OCI-M1 (cell line): ENCODE data around the gene OR2Y1.
A peak's percentile ranks its signal among the peaks of the same experiment; 100 is the strongest.
"Not testable (repeated sequence)": the region's sequence is repeated elsewhere in the genome, so short reads cannot be mapped to it uniquely, and the experiment has no call there.

Experiments used
- DNase-seq: peaks from one replicate; lab custom pipeline; 2025; lab: John Stamatoyannopoulos, UW

Gene OR2Y1

DNA sequence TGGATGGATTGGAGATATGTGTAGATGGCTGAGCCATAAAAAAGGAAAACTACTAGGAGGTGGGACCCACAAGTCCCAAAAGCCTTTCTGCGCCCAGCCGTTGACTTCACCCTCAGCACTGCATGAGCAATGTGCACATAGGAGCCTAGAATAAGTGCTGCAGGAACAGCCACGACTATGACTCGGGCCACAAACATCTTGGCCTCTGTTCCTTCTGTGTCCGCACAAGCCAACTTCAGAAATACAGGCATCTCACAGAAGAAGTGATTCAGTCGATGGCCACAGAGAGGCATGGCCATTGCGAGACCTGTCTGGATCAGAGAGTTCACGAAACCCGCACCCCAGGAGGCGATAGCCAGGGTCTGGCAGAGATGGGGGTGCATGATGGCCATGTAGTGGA is 587 bp downstream of the OR2Y1 start:
- no peak for DNase-seq

DNA sequence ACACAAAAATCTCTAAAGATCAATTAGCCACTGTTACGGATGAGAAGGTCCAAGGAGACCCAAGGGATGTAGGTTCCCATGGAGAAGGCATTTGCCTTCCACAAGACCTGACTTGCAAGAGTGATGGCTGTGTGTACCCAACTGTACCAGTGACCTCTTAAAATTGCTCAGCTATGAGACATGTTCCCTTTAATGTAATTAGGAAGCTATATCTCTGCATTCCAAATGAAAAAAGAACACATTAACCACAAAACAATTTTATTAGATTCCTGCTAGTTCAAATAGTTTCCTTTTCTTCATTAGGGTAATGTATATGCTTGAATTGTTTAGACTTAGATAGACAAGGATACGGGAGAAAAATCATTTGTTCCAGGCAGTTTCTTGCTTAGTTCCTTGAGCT is 3.3 kb downstream of the OR2Y1 start:
- DNase-seq: no peak

DNA sequence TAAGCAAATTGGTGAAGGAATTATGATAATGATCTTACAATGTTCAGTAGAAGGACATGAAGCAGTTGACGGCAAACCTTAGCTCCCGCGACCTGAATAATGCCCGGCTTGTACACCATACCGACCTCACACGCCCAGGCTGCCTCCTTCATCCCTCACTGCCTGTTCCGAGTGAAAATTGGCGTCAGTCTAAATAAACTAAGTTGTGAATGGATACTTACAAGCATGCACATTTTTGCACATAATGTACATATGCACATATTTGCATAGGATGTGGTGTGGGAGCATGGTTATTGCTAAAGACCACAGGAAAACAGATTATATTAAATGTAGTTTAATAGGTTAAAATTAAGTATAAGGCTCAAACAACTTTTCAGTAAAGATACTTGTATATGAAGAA is 14.9 kb downstream of the OR2Y1 start:
- no peak for DNase-seq

DNA sequence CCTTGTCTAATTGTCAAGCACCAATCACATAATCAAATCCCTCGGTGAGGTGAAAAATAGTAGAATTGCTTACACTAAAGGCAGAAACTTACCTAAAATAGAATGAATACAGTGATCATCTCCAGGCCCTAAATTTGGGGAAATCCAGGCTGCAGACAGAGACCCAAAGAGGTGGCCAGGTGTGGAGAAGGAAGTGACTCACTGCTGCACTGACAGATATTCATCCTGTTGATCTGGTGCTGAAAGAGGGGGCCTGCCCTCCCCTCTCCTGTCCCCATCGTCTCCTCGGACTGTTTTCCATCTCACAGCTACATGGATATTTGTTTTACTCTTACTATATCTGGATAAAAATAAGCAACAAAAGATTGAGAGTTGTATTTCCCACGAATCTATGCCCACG is 15.9 kb downstream of the OR2Y1 start:
- DNase-seq: no peak

DNA sequence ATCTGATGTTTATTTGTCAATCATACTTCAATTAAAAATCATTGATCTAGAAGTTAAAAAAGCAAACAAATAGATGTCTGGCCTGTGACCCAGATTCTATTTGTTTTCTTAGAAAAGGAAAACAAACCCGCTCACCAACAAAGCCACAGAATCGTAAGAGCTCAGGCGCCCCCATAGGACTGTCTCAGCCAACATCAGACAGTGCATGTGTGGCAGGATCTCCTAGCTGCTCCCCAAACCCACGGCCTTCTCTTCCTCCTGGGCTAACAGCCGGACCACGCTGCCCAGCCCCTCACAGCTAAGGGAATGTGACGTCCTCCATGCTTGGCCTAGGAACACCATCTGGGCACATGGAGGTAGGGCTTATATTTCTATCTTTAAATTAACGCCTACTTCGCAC is 19.4 kb downstream of the OR2Y1 start:
- no peak for DNase-seq

DNA sequence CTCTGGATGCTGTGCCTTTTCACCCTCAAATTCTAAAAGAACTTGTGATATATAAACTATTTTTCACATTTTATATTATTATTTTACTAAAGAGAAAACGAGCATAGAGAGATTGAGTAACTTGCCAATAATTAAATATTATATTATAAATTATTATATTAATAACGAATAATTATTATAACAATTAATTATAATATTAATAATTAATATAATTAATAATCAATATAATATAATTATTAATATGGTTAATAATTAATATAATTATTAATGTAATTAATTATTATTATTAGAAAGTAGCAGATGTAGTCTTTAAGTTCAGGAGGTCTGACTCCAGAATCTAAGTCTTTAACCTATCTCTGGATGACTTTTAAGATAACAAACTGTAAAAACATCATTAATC is 20.1 kb downstream of the OR2Y1 start:
- DNase-seq: no peak

DNA sequence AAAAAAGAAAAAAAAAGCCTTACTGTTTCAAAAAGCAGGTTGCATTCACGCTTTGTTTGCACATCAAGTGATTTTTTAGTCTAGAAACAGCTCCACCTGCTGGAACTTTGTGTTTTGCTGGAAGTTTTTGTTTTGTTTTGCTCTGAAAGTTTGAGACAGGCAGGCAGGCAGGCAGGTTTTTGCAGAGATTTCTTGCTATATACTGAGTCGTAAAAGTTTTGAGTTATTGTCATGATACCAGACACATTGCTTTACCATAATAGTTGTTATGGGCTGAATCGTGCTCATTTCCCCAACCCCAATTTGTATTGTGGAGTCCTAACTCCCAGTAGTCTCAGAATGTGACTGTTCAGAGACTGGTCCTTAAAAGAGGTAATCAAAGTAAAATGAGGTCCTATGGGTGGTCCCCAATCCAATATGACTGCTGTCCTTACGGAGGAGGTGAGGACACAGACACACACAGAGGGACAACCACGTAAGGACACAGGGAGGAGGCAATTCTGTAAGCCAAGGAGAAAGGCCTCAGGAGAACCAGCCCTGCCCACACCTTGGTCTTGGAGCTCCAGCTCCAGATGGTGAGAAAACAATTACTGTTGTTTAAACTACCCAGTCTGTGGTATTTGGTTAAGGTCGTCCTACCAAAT is 20.9 kb downstream of the OR2Y1 start:
- DNase-seq: peak; percentile 79

DNA sequence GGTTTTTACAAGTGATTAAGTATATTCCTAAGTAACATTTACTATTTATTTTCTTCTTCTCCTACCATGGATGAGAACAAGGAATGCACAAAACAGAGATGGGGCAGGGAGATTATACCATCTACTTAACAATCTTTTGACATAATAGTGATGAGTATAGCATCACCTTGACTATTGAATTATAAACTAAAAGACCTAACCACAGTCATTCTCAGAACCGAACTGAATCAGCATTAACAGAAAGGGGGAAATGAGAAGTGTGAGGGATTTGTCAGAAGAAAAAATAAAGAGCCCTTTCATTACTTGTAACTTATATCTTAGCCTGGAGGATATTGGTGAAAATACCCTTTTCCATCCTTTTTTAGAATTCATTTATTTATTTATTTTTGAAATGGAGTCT is 21.9 kb downstream of the OR2Y1 start:
- DNase-seq: no peak

DNA sequence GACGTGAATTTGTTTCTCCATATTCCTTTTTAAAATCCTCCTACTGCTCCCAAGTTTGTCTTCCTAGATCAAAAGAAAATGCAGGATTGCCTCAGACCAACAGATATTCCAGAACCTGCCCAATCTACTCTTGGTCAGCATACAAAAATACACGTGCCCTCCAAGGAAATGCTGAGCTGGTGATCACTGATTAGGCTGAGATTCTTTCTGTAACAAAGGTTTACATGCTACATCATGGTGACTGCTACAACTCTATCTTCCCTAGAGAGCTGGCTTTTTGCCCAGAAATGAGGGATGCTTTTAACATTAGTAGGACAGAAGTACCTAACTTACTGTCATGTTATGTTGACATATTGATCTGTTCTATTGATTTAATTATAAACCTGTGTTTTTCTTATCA is 35.5 kb downstream of the OR2Y1 start:
- DNase-seq: peak; percentile 62

DNA sequence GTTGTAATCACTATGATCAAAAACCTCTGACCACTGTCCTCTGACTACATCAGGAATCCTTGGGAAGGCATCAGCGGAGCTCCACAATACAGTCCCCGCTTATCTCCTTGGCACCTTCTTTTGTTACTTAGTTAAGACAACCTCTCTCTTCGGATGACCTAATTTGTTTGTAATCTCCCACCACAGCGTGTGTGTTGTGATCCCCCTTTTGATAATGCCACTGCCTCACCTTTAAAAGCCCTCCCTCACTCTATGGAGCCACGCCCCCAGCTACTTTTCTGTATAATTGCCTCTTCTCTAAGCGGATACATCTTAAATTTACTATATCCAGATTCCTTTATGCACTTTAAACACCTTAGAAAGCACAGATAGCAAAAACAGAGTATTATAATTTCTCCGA is 35.9 kb downstream of the OR2Y1 start:
- DNase-seq: no peak

DNA sequence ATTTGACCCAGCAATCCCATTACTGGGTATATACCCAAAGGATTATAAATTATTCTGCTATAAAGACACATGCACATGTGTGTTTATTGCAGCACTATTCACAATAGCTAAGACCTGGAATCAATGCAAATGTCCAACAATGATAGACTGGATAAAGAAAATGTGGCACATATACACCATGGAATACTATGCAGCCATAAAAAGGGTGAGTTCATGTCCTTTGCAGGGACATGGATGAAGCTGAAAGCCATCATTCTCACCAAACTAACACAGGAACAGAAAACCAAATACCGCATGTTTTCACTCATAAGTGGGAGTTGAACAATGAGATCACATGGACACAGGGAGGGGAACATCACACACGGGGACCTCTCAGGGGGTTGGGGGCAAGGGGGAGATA is 36.5 kb downstream of the OR2Y1 start:
- DNase-seq: not testable (repeated sequence)

DNA sequence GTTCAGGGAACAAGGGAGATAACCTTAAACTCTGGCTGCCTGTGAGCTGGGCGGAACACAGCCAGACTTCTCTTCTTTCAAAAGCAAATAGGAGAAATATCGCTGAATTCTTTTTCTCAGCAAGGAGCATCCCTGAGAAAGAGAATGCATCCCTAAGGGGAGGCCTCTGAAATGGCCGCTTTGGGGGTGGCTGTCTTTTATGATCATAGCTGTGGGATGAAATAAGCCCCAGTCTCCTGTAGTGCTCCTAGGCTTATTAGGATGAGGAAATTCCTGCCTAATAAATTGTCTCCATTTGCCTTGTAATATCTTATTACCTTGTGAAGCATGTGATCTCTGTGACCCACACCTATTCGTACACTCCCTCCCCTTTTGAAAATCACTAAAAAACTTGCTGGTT is 39.4 kb downstream of the OR2Y1 start:
- DNase-seq: not testable (repeated sequence)

DNA sequence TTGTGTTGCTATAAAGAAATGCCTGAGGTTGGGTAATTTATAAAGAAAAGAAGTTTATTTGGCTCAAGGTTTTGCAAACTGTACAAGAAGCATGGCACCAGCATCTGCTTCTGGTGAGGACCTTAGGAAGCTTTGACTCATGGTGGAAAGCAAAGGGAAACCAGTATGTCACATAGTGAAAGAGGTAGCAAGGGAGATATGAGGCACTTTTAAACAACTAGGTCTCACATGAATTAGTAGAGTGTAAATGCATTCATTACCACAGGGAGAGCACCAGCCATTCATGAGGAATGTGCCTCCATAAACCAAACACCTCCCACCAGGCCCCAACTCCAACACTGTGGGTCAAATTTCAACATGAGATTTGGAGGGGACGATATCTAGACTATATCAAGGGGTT is 40.8 kb downstream of the OR2Y1 start:
- DNase-seq: no peak

DNA sequence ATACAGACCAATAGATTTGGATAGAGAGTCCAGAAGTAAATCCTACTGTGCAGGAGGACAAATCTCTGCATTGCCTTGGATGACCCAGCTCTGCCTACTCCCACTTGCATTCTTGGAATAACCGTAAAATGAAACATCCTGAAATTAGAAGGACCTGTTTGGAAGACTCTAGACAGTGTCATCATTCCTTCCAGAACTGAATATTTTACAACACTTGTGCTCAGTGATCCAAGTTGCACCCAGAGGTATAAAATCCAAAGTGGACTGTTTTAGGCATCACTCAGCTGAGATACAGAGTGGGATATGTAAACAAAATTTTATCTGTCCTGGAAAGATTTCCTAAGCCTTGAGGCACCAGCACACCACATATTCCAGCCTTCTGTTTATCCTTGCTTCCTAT is 43.7 kb downstream of the OR2Y1 start:
- DNase-seq: no peak

DNA sequence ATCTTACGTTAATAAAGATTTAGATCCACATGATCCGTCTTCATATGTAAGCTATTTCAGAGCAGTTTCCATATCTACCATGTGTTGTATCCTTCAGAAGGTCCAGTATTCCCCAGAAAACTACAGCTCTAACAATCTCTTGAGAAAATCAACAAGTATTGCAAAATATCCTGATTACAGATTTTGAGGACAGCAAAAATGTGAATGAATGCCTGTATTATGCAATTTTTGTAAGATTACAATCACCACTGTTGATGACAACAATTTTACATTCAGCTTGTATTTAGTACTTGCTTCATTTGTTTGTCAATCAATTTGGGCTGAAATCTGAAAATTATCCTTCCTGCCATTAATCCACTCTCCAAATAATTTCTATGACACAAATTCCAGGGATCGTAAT is 47.4 kb downstream of the OR2Y1 start:
- DNase-seq: no peak

DNA sequence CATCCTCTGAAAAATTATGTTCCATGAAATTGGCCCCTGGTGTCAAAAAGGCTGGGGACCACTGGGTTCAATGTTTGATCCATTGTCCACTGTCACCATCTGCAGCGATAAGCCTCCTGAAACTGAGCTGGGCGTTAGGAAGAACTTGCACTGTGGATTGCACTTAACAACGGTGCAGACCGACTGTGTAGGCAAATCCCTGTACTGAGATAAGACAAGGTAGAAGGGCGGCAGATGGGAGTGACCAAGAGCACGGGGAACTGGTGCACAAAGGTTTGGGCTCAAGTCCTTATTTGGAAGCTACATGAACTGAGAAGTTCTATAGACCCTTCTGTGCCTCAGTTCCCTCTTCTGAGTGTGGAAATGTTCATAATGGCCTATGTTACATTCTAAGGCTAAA is 48.8 kb downstream of the OR2Y1 start:
- no peak for DNase-seq

DNA sequence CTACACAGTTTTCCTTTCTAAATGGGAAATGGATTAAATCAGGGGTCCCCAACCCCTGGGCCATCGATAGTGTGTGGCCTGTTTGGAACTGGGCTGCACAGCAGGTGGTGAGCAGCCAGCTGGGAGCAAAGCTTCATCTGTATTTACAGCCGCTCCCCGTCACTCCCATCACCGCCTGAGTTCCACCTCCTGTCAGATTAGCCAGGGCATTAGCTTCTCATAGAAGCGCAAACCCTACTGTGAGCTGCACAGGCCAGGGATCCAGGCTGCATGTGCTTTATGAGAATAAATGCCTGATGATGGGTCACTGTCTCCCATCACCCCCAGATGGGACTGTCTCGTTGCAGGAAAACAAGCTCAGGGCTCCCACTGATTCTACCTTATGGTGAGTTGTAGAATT is 49.3 kb downstream of the OR2Y1 start:
- DNase-seq: no peak

DNA sequence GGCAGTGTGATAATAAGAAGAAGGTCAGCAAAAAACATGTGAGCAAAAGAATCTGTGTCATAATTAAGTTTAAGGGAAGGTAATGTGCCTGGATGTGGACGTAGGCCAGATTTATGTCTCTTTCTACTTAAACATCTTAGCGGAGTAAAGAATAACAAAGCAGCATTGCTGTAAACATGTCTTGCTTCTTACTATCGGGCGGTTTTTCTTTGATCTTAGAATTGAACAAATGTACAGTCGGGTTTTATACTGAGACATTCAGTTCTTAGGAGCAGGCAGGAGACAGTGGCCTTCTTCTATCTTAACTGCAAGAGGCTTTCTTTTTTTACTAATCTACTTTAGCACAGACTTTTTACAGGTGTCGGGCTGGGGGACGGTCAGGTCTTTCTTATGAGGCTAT is 50.1 kb downstream of the OR2Y1 start:
- DNase-seq: no peak
